Testis (tissue), 3 donors: Measurements from ENCODE around the gene ZNF281. TPM values are rescaled to one million over a fixed set of nuclear protein-coding genes. Genes with fewer than 3 reads are reported as not detected.

ENCODE experiments used
- DNase-seq: peaks from one replicate; pipeline ENCODE4 v3.0.0-alpha.2; 2019
- H3K27ac ChIP-seq, 2 donors: fragments of 200-600 bp; sonication (generic); one replicate each; pipeline ENCODE4 v1.5.1; 2019
- H3K27me3 ChIP-seq: fragments of 200-600 bp; sonication (generic); one replicate; pipeline ENCODE4 v1.5.1; 2019
- H3K36me3 ChIP-seq: fragments of 200-600 bp; sonication (generic); one replicate; pipeline ENCODE4 v1.5.1; 2017; ENCODE audit warnings: low read depth; ENCODE audit errors: missing control alignments
- H3K4me1 ChIP-seq: fragments of 200-600 bp; sonication (generic); one replicate; pipeline ENCODE4 v1.5.1; 2019
- H3K4me3 ChIP-seq, 2 donors: fragments of 200-600 bp; sonication (generic); one replicate each; pipeline ENCODE4 v1.5.1; 2017 to 2019
- H3K9me3 ChIP-seq: fragments of 200-600 bp; sonication (generic); one replicate; pipeline ENCODE4 v1.5.1; 2017
- CTCF ChIP-seq, 3 experiments: fragments of 450-650 bp in 2 of 3; fragments of 200-600 bp in 1 of 3; sonication (generic) in 1 of 3; IDR thresholded peaks; one replicate each; pipeline ENCODE4 v1.5.1; 2016 to 2019; ENCODE audit warnings: antibody characterized with exemption in 3 of 3, mild to moderate bottlenecking in 2 of 3, moderate library complexity in 1 of 3
- POLR2A ChIP-seq: fragments of 450-650 bp; IDR thresholded peaks from one replicate; pipeline ENCODE4 v1.6.1; 2017; ENCODE audit warnings: antibody characterized with exemption, mild to moderate bottlenecking, moderate library complexity
- WGBS, 2 donors: methylation state at CpG; one replicate each; pipeline ENCODE4 v1.1.5; 2018; 5-methylcytosine and 5-hydroxymethylcytosine counted together
- intact Hi-C: fragments of 100-400 bp; cut with DNase I; formaldehyde crosslinking; loops from one replicate; pipeline ENCODE4 v1.15.1; 2023; ENCODE audit warnings: low total_unique reads
- polyA plus RNA-seq: library from polyadenylated mRNA; stranded (reverse); fragments of 350-450 nt; fragmentation: Illumina TruSeq; extraction: RNeasy Lipid Tissue Mini Kit (QIAGEN cat#74804); gene quantifications from one replicate; pipeline ENCODE4 v1.2.3, GENCODE V29; 2014; ENCODE audit warnings: low read depth, low replicate concordance; ENCODE audit not compliant: insufficient read depth
- total RNA-seq, 2 donors: library from RNA; depleted of rRNA; stranded (reverse); fragments of >200 nt; gene quantifications; one replicate each; pipeline ENCODE4 v1.2.3, GENCODE V29; 2016

The ZNF281 gene
- total and polyA plus RNA-seq, 3 donors from 2014 or later, result 17.5 to 21.7 (median 18.0) TPM

DNA sequence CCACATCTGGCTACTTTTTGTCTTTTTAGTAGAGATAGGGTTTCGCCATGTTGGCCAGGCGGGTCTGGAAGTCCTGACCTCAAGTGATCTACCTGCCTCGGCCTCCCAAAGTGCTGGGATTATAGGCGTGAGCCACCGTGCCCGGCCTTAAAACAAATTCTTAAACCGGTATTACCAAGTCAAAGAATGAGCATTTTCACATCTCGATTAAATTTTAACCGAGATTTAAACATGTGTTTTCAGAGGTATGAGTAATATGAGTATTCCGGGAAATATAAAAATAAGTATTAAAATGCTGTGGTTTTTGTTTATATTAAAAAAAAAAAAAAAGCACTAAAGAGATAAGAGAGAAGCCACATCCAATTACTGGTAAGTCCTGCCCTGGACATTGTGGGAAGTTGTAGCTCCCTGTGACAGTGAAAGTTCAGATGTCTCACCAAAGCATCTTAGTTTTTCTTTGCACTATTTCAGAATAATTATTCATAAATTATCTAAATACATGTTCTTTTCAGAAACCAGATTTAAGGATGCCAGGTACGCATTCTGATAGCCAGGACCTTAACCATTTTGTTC lies 24.9 kb downstream of the ZNF281 start:
- intact Hi-C loops, result no loop called here
- no peaks in the 10 kb centered on the region for H3K27me3 ChIP-seq
- no peaks in the 10 kb centered on the region for H3K36me3 ChIP-seq
- no peak for TF ChIP-seq CTCF (IDR thresholded peaks at IDR 0.05)
- no peak for TF ChIP-seq POLR2A
- no peak overlapping the region for H3K27ac ChIP-seq
- H3K4me1 ChIP-seq, result no peaks in the 10 kb centered on the region
- WGBS, 2 donors, result 91 to 92% methylated on average over 11 of the region's 11 CpGs
- no peak overlapping the region for H3K4me3 ChIP-seq
- DNase-seq, result no peak
- no peaks in the 10 kb centered on the region for H3K9me3 ChIP-seq

GRCh38 chr1:200381256-200381984 lies 28.4 kb downstream of the ZNF281 start:
- H3K36me3 ChIP-seq, result no peaks in the 10 kb centered on the region
- no peaks in the 10 kb centered on the region for H3K9me3 ChIP-seq
- H3K27me3 ChIP-seq, result no peaks in the 10 kb centered on the region
- intact Hi-C loops, result no loop called here
- no peak for DNase-seq
- 93 to 95% methylated on average over 8 of the region's 8 CpGs for WGBS, 2 donors
- no peak overlapping the region for H3K27ac ChIP-seq
- TF ChIP-seq POLR2A (no peak), CTCF (IDR thresholded peaks at IDR 0.05) (no peak)
- H3K4me1 ChIP-seq, result no peaks in the 10 kb centered on the region
- no peak overlapping the region for H3K4me3 ChIP-seq

DNA sequence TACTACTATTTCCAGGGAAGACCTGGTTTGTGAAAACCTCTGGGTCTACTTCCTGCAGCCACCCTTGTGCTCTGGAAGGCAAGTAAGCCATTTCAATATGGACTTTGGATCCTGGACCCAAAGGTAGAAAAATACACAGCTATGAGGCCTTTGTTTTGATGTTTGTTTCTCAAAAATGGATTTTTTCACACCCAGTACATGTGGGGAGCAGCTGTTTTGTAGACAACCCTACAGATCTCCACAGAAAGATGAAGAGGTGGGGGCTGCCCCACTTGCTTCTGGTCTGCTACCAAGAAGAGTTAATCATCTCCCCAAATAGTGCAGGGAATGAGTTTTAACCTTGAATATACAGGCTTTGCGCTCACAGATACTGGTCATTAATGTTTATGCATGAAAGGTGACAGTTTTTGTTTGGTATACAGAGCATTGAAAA lies 29.2 kb downstream of the ZNF281 start:
- Histone ChIP-seq H3K27me3 (no peaks in the 10 kb centered on the region), H3K4me1 (no peaks in the 10 kb centered on the region), H3K27ac (no peak overlapping the region), H3K9me3 (no peaks in the 10 kb centered on the region), H3K4me3 (no peak overlapping the region), H3K36me3 (no peaks in the 10 kb centered on the region)
- intact Hi-C loops, result no loop called here
- 87 to 95% methylated on average over 1 of the region's 1 CpG for WGBS, 2 donors
- no peak for DNase-seq
- TF ChIP-seq CTCF (IDR thresholded peaks at IDR 0.05) (no peak), POLR2A (no peak)

DNA sequence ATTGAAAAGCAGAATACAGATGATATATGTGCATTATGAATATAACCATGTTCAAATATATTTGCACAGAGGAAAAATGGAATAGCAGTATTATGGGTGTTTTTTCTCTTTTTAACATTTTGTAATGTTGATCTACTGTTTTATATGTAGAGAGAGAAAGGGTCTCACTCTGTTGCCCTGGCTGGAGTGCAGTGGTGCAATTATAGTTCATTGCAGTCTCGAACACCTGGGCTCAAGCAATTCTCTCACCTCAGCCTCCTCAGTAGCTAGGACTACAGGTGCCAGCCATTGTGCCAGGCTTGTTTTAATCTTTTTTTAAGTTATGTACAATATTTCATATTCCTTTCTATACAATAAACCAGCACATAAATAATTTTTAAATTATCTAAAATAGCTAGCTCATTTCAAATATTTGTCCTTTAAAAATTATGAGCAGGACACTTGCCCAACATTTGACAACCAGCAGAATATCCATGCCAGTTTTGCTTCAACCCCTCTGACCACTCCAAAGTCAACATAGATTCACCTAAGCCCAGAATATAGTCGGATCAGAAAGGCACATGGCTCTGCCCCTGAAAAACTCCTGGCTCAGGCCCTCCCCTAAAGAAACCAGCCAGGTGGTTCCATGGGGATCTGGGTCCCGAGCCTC lies 29.8 kb downstream of the ZNF281 start:
- DNase-seq, result no peak
- H3K27me3 ChIP-seq, result no peaks in the 10 kb centered on the region
- no peak overlapping the region for H3K4me3 ChIP-seq
- no peaks in the 10 kb centered on the region for H3K36me3 ChIP-seq
- WGBS, 2 donors, result 86% methylated on average over 3 of the region's 3 CpGs
- H3K9me3 ChIP-seq, result no peaks in the 10 kb centered on the region
- intact Hi-C loops, result no loop called here
- no peak overlapping the region for H3K27ac ChIP-seq
- TF ChIP-seq CTCF (IDR thresholded peaks at IDR 0.05), result no peak
- TF ChIP-seq POLR2A, result no peak
- H3K4me1 ChIP-seq, result no peaks in the 10 kb centered on the region
